ENCODE measurements around the gene GFOD1. TPM values are rescaled to one million over a fixed set of nuclear protein-coding genes. Genes with fewer than 3 reads are reported as not detected.
"Not testable (repeated sequence)": the region's sequence is repeated elsewhere in the genome, so short reads cannot be mapped to it uniquely, and the experiment has no call there.

GFOD1 gene
- polyA plus RNA-seq, 1 donor = 2.0 TPM

GRCh38 chr6:13390658-13391057 is 96.7 kb downstream of the GFOD1 start:
- H3K4me3 ChIP-seq (ENCODE audit: low read length) = no peak overlapping the region
- no peaks in the 10 kb centered on the region for H3K4me1 ChIP-seq (ENCODE audit: control insufficient read depth, insufficient read depth, low read length)
- no peaks in the 10 kb centered on the region for H3K36me3 ChIP-seq (ENCODE audit: control insufficient read depth, insufficient read depth, low read length)
- no peak for DNase-seq
- H3K27ac ChIP-seq (ENCODE audit: low read length) = no peak overlapping the region
- no CpG with 5 or more reads among the region's 3 CpGs for WGBS (ENCODE audit: insufficient coverage, low lambda C conversion rate)
- no peaks in the 10 kb centered on the region for H3K27me3 ChIP-seq (ENCODE audit: control insufficient read depth, insufficient read depth, low read length)
- H3K9me3 ChIP-seq (ENCODE audit: control insufficient read depth, low read depth, low read length) = no peaks in the 10 kb centered on the region

DNA sequence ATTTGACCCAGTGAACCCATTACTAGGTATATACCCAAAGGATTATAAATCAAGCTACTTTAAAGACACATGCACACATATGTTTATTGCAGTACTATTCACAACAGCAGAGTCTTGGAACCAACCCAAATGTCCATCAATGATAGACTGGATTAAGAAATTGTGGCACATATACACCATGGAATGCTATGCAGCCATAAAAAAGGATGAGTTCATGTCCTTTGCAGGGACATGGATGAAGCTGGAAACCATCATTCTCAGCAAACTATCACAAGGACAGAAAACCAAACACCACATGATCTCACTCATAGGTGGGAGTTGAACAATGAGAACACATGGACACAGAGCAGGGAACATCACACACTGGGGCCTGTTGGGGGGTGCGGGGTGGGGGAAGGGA is 98.2 kb downstream of the GFOD1 start:
- no CpG with 5 or more reads among the region's 1 CpG for WGBS (ENCODE audit: insufficient coverage, low lambda C conversion rate)
- not testable (repeated sequence) for H3K27me3 ChIP-seq (ENCODE audit: control insufficient read depth, insufficient read depth, low read length); H3K27ac ChIP-seq (ENCODE audit: low read length); DNase-seq; H3K4me3 ChIP-seq (ENCODE audit: low read length); H3K4me1 ChIP-seq (ENCODE audit: control insufficient read depth, insufficient read depth, low read length); H3K36me3 ChIP-seq (ENCODE audit: control insufficient read depth, insufficient read depth, low read length); H3K9me3 ChIP-seq (ENCODE audit: control insufficient read depth, low read depth, low read length)

- H3K36me3 ChIP-seq (ENCODE audit: control insufficient read depth, insufficient read depth, low read length); H3K27me3 ChIP-seq (ENCODE audit: control insufficient read depth, insufficient read depth, low read length); H3K4me3 ChIP-seq (ENCODE audit: low read length); H3K27ac ChIP-seq (ENCODE audit: low read length); H3K9me3 ChIP-seq (ENCODE audit: control insufficient read depth, low read depth, low read length); H3K4me1 ChIP-seq (ENCODE audit: control insufficient read depth, insufficient read depth, low read length); DNase-seq: not testable (repeated sequence)
- no CpG with 5 or more reads among the region's 1 CpG for WGBS (ENCODE audit: insufficient coverage, low lambda C conversion rate)
These were observed 98.6 kb downstream of the GFOD1 start for GRCh38 chr6:13388769-13389168.

DNA sequence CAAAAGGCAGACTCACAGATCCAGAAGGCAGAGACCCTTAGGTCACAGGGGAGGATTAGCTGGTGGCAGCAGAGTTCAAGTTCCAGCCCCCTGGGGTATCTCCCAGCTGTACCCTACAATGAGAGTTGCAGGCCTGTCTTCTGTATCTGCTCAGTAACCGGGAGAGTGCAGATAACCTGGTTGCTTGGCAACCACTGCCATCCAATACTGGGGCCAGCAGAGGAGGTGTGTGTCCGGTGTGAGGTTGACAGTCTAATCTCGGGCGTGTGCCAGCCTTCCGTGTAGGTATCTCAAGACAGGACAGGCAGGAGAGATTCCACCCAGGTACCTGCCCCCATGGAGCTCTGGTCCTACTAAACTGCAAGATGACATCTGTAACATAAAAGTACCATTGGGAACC is 102.4 kb downstream of the GFOD1 start:
- Histone ChIP-seq H3K4me1 (ENCODE audit: control insufficient read depth, insufficient read depth, low read length) (no peaks in the 10 kb centered on the region), H3K9me3 (ENCODE audit: control insufficient read depth, low read depth, low read length) (no peaks in the 10 kb centered on the region), H3K36me3 (ENCODE audit: control insufficient read depth, insufficient read depth, low read length) (no peaks in the 10 kb centered on the region), H3K27me3 (ENCODE audit: control insufficient read depth, insufficient read depth, low read length) (no peaks in the 10 kb centered on the region), H3K4me3 (ENCODE audit: low read length) (no peak overlapping the region), H3K27ac (ENCODE audit: low read length) (no peak overlapping the region)
- peak in 1 of 2 donors; percentile 23 for DNase-seq
- no CpG with 5 or more reads among the region's 5 CpGs for WGBS (ENCODE audit: insufficient coverage, low lambda C conversion rate)

DNA sequence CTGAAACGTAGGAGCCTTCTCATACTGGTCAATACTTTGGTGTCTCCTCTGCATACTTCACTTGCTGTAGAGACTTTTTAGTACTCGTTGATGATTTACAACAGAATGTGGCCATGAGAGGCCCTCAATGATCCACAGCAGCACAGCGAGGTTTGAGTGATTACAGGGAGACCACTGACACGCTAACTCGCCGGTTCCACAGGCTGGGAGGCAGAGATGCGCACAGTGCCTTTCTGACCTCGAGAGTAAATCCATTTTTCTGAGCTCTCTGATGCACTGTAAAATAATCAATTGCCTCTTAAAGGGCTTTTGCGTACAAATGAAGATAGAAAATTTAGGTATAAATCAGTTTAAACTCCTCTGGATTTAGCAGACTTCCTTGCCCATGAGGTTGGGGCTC is 102.9 kb downstream of the GFOD1 start:
- H3K36me3 ChIP-seq (ENCODE audit: control insufficient read depth, insufficient read depth, low read length) = no peaks in the 10 kb centered on the region
- no peaks in the 10 kb centered on the region for H3K9me3 ChIP-seq (ENCODE audit: control insufficient read depth, low read depth, low read length)
- H3K27ac ChIP-seq (ENCODE audit: low read length) = no peak overlapping the region
- no peaks in the 10 kb centered on the region for H3K27me3 ChIP-seq (ENCODE audit: control insufficient read depth, insufficient read depth, low read length)
- no peak for DNase-seq
- WGBS (ENCODE audit: insufficient coverage, low lambda C conversion rate) = no CpG with 5 or more reads among the region's 9 CpGs
- no peaks in the 10 kb centered on the region for H3K4me1 ChIP-seq (ENCODE audit: control insufficient read depth, insufficient read depth, low read length)
- no peak overlapping the region for H3K4me3 ChIP-seq (ENCODE audit: low read length)

DNA sequence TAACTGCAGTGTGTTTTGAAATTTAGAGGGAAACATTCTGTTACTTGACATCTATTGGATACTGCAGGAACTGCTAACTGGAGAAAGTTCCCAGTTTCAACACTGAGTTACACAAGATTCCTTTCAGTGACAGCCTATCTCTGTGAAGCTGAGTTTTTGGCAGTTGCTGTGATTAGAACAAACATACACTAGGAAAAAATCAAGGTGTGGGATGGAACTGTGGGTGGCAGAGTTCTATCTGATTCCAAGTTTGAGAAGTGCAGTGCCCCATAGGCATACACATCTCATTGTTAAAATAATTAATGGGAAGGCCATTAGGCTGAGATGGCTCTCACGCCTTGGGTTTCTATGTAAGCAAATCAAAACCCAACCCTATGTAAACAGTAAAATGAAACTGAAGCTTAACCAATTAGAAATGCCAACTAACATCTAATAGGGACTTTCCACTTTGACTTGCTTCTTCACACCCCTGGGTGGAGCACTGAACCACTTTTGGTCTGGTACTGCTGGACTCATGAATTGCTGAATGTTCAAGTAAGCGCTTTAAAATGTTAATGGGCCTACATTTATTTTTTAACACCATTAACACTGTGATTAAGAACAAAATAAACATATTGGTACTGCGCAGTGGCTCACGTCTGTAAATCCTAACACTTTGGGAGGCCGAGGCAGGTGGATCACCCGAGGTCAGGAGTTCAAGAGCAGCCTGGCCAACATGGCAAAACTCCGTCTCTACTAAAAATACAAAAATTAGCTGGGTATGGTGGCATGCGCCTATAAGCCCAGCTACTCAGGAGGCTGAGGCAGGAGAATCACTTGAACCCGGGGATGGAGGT is 103.9 kb downstream of the GFOD1 start:
- H3K27ac ChIP-seq (ENCODE audit: low read length) = no peak overlapping the region
- no peaks in the 10 kb centered on the region for H3K36me3 ChIP-seq (ENCODE audit: control insufficient read depth, insufficient read depth, low read length)
- no peak overlapping the region for H3K4me3 ChIP-seq (ENCODE audit: low read length)
- H3K27me3 ChIP-seq (ENCODE audit: control insufficient read depth, insufficient read depth, low read length) = no peaks in the 10 kb centered on the region
- H3K4me1 ChIP-seq (ENCODE audit: control insufficient read depth, insufficient read depth, low read length) = no peaks in the 10 kb centered on the region
- 0% methylated on average over 1 of the region's 9 CpGs for WGBS (ENCODE audit: insufficient coverage, low lambda C conversion rate)
- peak in 1 of 2 donors; percentile 44 for DNase-seq
- H3K9me3 ChIP-seq (ENCODE audit: control insufficient read depth, low read depth, low read length) = no peaks in the 10 kb centered on the region

DNA sequence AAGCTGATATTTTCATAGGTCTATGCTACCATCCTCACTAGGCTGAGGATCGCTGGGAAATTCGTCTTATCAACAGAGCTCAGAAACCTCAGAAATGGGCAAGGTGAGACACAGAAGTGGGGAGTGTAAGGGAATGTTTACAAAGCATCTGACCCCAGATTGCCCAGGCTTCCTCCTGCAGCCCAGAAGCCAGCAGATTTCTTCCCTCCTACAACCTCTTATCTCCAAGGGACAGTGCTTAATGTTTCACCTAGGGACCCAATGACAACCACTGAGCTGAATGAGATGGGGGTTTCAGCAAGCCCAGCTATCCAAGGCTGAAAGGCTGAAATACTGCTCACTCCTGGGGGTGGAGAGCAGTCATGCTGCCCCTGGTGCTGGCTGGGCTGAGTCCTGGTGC is 106.6 kb downstream of the GFOD1 start:
- Histone ChIP-seq H3K4me1 (ENCODE audit: control insufficient read depth, insufficient read depth, low read length) (no peaks in the 10 kb centered on the region), H3K4me3 (ENCODE audit: low read length) (no peak overlapping the region), H3K27ac (ENCODE audit: low read length) (no peak overlapping the region), H3K27me3 (ENCODE audit: control insufficient read depth, insufficient read depth, low read length) (peaks cover 2% of the 10 kb centered on the region), H3K36me3 (ENCODE audit: control insufficient read depth, insufficient read depth, low read length) (no peaks in the 10 kb centered on the region), H3K9me3 (ENCODE audit: control insufficient read depth, low read depth, low read length) (no peaks in the 10 kb centered on the region)
- WGBS (ENCODE audit: insufficient coverage, low lambda C conversion rate) = no CpG with 5 or more reads among the region's 2 CpGs
- no peak for DNase-seq

- Histone ChIP-seq H3K9me3 (ENCODE audit: control insufficient read depth, low read depth, low read length) (no peaks in the 10 kb centered on the region), H3K4me3 (ENCODE audit: low read length) (no peak overlapping the region), H3K27me3 (ENCODE audit: control insufficient read depth, insufficient read depth, low read length) (peaks cover 2% of the 10 kb centered on the region), H3K4me1 (ENCODE audit: control insufficient read depth, insufficient read depth, low read length) (no peaks in the 10 kb centered on the region), H3K27ac (ENCODE audit: low read length) (no peak overlapping the region), H3K36me3 (ENCODE audit: control insufficient read depth, insufficient read depth, low read length) (no peaks in the 10 kb centered on the region)
- peak; percentile 56 to 63 for DNase-seq
- WGBS (ENCODE audit: insufficient coverage, low lambda C conversion rate) = no CpG with 5 or more reads among the region's 9 CpGs
These were observed 108.5 kb downstream of the GFOD1 start for GRCh38 chr6:13378669-13379590.

DNA sequence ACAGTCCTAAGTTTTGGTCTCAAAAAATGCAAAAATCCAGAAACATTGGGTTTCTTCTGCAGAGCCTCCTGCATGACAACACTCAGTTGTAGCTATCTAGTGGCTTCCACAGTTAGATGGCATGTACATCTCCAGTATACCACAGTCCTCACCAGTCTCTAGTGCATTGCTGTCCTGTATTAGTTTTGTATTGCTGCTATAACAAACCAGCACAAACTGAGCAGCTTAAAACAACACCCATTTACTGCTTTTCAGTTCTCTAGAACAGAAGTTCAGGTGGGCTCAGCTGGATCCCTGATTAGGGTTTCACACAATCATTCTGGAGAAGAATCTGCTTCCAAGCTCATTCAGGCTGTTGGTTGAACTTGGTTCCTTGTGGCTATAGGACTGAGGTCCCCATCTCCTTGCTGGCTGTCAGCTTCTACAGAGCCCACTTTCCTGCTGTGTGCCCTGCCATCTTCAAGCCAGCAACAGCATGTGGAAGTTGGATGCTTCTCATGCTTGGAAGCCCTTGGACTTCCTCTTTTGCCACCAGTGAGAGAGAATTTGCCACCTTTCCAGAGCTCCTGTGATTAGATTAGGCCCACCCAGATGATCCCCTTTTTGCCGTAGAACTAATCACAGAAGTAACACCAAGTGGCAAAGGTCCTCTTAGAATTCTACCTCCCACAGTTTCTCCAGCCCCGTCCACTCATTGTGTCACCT is 110.2 kb downstream of the GFOD1 start:
- H3K27ac ChIP-seq (ENCODE audit: low read length) = no peak overlapping the region

DNA sequence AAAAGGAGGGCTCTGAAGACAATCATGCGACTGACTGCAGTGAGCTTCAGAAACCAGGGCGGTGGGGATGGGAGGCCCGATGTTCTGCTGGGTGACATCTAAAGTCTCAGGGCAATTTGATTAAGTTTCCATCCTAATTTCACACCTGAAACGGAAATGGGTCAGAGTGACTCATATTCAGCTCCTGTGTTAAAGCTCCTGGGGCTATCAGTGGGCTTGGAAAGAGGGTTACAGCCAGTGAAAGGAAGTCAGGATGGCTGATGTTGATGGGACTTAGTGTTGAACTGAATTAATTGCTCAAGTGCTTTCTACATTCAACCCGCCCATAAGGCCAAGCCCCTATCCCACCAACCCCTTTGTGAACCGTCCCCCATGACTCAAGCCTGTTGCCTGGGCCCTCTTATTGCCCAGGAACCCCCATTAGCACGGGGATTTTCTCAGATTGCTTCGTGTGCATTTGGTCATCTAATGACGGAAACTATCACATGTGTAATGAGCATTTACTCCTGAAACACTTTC is 112.0 kb downstream of the GFOD1 start:
- DNase-seq = no peak
- no peaks in the 10 kb centered on the region for H3K4me1 ChIP-seq (ENCODE audit: control insufficient read depth, insufficient read depth, low read length)
- H3K27me3 ChIP-seq (ENCODE audit: control insufficient read depth, insufficient read depth, low read length) = peaks cover 2% of the 10 kb centered on the region
- no peak overlapping the region for H3K27ac ChIP-seq (ENCODE audit: low read length)
- H3K4me3 ChIP-seq (ENCODE audit: low read length) = no peak overlapping the region
- no peaks in the 10 kb centered on the region for H3K36me3 ChIP-seq (ENCODE audit: control insufficient read depth, insufficient read depth, low read length)
- WGBS (ENCODE audit: insufficient coverage, low lambda C conversion rate) = 100% methylated on average over 1 of the region's 9 CpGs
- H3K9me3 ChIP-seq (ENCODE audit: control insufficient read depth, low read depth, low read length) = no peaks in the 10 kb centered on the region

More for the DNA sequence above, 110.2 kb downstream of the GFOD1 start:
- Histone ChIP-seq H3K9me3 (ENCODE audit: control insufficient read depth, low read depth, low read length) (no peaks in the 10 kb centered on the region), H3K4me3 (ENCODE audit: low read length) (no peak overlapping the region), H3K36me3 (ENCODE audit: control insufficient read depth, insufficient read depth, low read length) (no peaks in the 10 kb centered on the region), H3K27me3 (ENCODE audit: control insufficient read depth, insufficient read depth, low read length) (peaks cover 2% of the 10 kb centered on the region), H3K4me1 (ENCODE audit: control insufficient read depth, insufficient read depth, low read length) (no peaks in the 10 kb centered on the region)
- DNase-seq = no peak
- WGBS (ENCODE audit: insufficient coverage, low lambda C conversion rate) = no CpG with 5 or more reads among the region's 2 CpGs
